GM23338 (cell line): ENCODE data around the gene PPM1E. TPM values are rescaled to one million over a fixed set of nuclear protein-coding genes. Genes with fewer than 3 reads are reported as not detected.

Source experiments
- ATAC-seq: fragments of 200-7000 bp; cut with Tn5 transposase; 3 replicates; pipeline ENCODE4 v1.9.1; 2020
- DNase-seq: peaks from one replicate; pipeline ENCODE4 v3.0.0-alpha.2; 2015; ENCODE audit warnings: low spot score
- H2AFZ ChIP-seq: fragments of 200-600 bp; sonication (generic); 2 replicates; pipeline ENCODE4 v1.8.0; 2016; ENCODE audit warnings: antibody characterized with exemption, mild to moderate bottlenecking, moderate library complexity
- H3F3A ChIP-seq: fragments of 200-600 bp; sonication (generic); replicated peaks from 2 replicates; pipeline ENCODE4 v1.8.0; 2017; ENCODE audit warnings: antibody characterized with exemption, mixed run types, low read depth
- H3K27ac ChIP-seq: fragments of 200-600 bp; sonication (generic); 2 replicates; pipeline ENCODE4 v1.6.1; 2016; ENCODE audit warnings: low read depth
- H3K27me3 ChIP-seq: fragments of 200-600 bp; sonication (generic); 2 replicates; pipeline ENCODE4 v1.8.0; 2016; ENCODE audit warnings: mild to moderate bottlenecking, mixed run types, moderate library complexity; ENCODE audit not compliant: insufficient read depth
- H3K36me3 ChIP-seq: fragments of 200-600 bp; sonication (generic); 2 replicates; pipeline ENCODE4 v1.8.0; 2016; ENCODE audit warnings: mild to moderate bottlenecking; ENCODE audit not compliant: insufficient read depth
- H3K4me1 ChIP-seq: fragments of 200-600 bp; sonication (generic); 2 replicates; pipeline ENCODE4 v1.8.0; 2016; ENCODE audit warnings: mild to moderate bottlenecking, moderate library complexity; ENCODE audit not compliant: insufficient read depth
- H3K4me2 ChIP-seq: fragments of 200-600 bp; sonication (generic); 2 replicates; pipeline ENCODE4 v1.7.1; 2017; ENCODE audit warnings: mixed run types
- H3K4me3 ChIP-seq: fragments of 200-600 bp; sonication (generic); 2 replicates; pipeline ENCODE4 v1.6.1; 2016; ENCODE audit warnings: mixed run types
- H3K79me2 ChIP-seq: fragments of 200-600 bp; sonication (generic); replicated peaks from 2 replicates; pipeline ENCODE4 v1.8.0; 2017; ENCODE audit warnings: mild to moderate bottlenecking; ENCODE audit not compliant: insufficient read depth
- H3K9me2 ChIP-seq: fragments of 200-600 bp; sonication (generic); 2 replicates; pipeline ENCODE4 v1.8.0; 2017; ENCODE audit not compliant: insufficient read depth
- H4K20me1 ChIP-seq: fragments of 200-600 bp; sonication (generic); replicated peaks from 2 replicates; pipeline ENCODE4 v1.8.0; 2017; ENCODE audit warnings: mild to moderate bottlenecking; ENCODE audit not compliant: insufficient read depth
- H3K27ac Mint-ChIP-seq: 2 replicates; pipeline ENCODE4 v1.8.0; 2020; ENCODE audit warnings: inconsistent platforms, mild to moderate bottlenecking, moderate library complexity, mixed read lengths
- H3K27me3 Mint-ChIP-seq: 3 replicates; pipeline ENCODE4 v1.8.0; 2022; ENCODE audit warnings: low read depth, mild to moderate bottlenecking, moderate library complexity, mixed read lengths, inconsistent platforms; ENCODE audit not compliant: insufficient read depth, poor library complexity
- H3K36me3 Mint-ChIP-seq: 3 replicates; pipeline ENCODE4 v1.8.0; 2021; ENCODE audit warnings: low read depth, mild to moderate bottlenecking, inconsistent platforms, moderate library complexity, mixed read lengths
- H3K4me1 Mint-ChIP-seq: 3 replicates; pipeline ENCODE4 v1.8.0; 2020; ENCODE audit warnings: mild to moderate bottlenecking, inconsistent platforms, mixed read lengths
- H3K4me3 Mint-ChIP-seq: 3 replicates; pipeline ENCODE4 v1.8.0; 2021; ENCODE audit warnings: moderate library complexity, mild to moderate bottlenecking, inconsistent platforms, mixed read lengths
- H3K9me3 Mint-ChIP-seq: 3 replicates; pipeline ENCODE4 v1.8.0; 2020; ENCODE audit warnings: moderate library complexity, mild to moderate bottlenecking, inconsistent platforms, mixed read lengths
- CTCF ChIP-seq, 2 experiments: fragments of 200-600 bp in 1 of 2; sonication (generic) in 1 of 2; conservative IDR thresholded peaks; 2 replicates each; pipeline versions ENCODE4 v1.5.1 to v1.6.1; 2016 to 2017; ENCODE audit warnings: antibody characterized with exemption in 2 of 2, low read depth in 2 of 2, mild to moderate bottlenecking in 2 of 2, moderate library complexity in 1 of 2
- ETS1 ChIP-seq: IDR thresholded peaks from 2 replicates; pipeline ENCODE4 v1.6.1; 2016; ENCODE audit warnings: antibody characterized with exemption
- EZH2 ChIP-seq: fragments of 200-600 bp; sonication (generic); IDR thresholded peaks from one replicate; pipeline ENCODE4 v1.8.0; 2017; ENCODE audit warnings: antibody characterized with exemption, mild to moderate bottlenecking, low read depth; ENCODE audit not compliant: unreplicated experiment
- EZH2phosphoT487 ChIP-seq: fragments of 200-600 bp; sonication (generic); IDR thresholded peaks from one replicate; pipeline ENCODE4 v1.8.1; 2018; ENCODE audit warnings: antibody characterized with exemption; ENCODE audit not compliant: unreplicated experiment
- NANOG ChIP-seq: IDR thresholded peaks from 2 replicates; pipeline ENCODE4 v1.6.1; 2016; ENCODE audit warnings: antibody characterized with exemption, borderline replicate concordance
- ZNF114 ChIP-seq: fragments of 250-450 bp; sonication (Bioruptor Pico); IDR thresholded peaks from 2 replicates; pipeline ENCODE4 v1.5.0; 2020; ENCODE audit warnings: mild to moderate bottlenecking, moderate library complexity
- ZNF462 ChIP-seq: fragments of 250-450 bp; sonication (Bioruptor Pico); IDR thresholded peaks from 2 replicates; pipeline ENCODE4 v1.5.0; 2020; ENCODE audit warnings: mild to moderate bottlenecking, moderate library complexity
- polyA plus RNA-seq: library from polyadenylated mRNA; unstranded; fragments of >200 nt; fragmentation: Nextera tagmentation; extraction: Ambion mirVana; gene quantifications from 2 replicates; pipeline ENCODE4 v1.2.1, GENCODE V29; 2016
- total RNA-seq: library from RNA; depleted of rRNA; stranded (reverse); fragments of >200 nt; shearing (Covaris generic); gene quantifications from 2 replicates; pipeline ENCODE4 v1.2.3, GENCODE V29; 2014
- TF ChIP-seq, protein P1 (sequence below): IDR thresholded peaks from one replicate; pipeline ENCODE4 v1.6.1; 2018; ENCODE audit warnings: antibody characterized with exemption; ENCODE audit not compliant: unreplicated experiment

Gene PPM1E
- total and polyA plus RNA-seq, 2 experiments from 2014 or later: 2.1 to 13.8 TPM

GRCh38 chr17:58918884-58919283 is 163.2 kb downstream of the PPM1E start (continued):
- TF ChIP-seq ZNF462 (CRISPR knock-in tag) (no peak), NANOG (no peak)
- TF ChIP-seq, protein P1, sequence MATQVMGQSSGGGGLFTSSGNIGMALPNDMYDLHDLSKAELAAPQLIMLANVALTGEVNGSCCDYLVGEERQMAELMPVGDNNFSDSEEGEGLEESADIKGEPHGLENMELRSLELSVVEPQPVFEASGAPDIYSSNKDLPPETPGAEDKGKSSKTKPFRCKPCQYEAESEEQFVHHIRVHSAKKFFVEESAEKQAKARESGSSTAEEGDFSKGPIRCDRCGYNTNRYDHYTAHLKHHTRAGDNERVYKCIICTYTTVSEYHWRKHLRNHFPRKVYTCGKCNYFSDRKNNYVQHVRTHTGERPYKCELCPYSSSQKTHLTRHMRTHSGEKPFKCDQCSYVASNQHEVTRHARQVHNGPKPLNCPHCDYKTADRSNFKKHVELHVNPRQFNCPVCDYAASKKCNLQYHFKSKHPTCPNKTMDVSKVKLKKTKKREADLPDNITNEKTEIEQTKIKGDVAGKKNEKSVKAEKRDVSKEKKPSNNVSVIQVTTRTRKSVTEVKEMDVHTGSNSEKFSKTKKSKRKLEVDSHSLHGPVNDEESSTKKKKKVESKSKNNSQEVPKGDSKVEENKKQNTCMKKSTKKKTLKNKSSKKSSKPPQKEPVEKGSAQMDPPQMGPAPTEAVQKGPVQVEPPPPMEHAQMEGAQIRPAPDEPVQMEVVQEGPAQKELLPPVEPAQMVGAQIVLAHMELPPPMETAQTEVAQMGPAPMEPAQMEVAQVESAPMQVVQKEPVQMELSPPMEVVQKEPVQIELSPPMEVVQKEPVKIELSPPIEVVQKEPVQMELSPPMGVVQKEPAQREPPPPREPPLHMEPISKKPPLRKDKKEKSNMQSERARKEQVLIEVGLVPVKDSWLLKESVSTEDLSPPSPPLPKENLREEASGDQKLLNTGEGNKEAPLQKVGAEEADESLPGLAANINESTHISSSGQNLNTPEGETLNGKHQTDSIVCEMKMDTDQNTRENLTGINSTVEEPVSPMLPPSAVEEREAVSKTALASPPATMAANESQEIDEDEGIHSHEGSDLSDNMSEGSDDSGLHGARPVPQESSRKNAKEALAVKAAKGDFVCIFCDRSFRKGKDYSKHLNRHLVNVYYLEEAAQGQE: no peak

DNA sequence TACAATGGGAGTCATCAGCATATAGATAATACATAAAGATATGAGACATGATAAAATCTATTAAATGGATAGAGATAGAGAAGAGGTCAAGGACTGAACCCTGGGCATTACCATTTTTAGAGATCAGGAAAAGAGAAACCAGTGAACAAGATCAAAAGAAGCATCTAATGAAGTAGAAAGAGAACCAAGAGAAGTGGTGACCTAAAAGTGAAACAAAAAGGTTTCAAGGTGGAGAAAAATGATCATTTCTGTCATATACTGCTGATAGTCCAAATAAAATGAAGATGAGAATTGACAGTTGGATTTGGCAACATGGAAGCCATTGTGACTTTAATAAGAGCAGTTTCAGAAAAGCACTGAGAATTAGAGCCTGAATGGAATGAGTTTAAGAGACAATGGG is 165.1 kb downstream of the PPM1E start:
- no peaks in the 10 kb centered on the region for H3K36me3 ChIP-seq
- H3K9me2 ChIP-seq: no peaks in the 10 kb centered on the region
- peaks cover 19% of the 10 kb centered on the region for H3K4me1 Mint-ChIP-seq
- H3K4me3 Mint-ChIP-seq: no peak overlapping the region
- H3K4me1 ChIP-seq: peaks cover 22% of the 10 kb centered on the region
- H3K27ac ChIP-seq: no peak overlapping the region
- H3K27me3 Mint-ChIP-seq: no peaks in the 10 kb centered on the region
- H3K4me3 ChIP-seq: no peak overlapping the region
- H3K36me3 Mint-ChIP-seq: peaks cover 4% of the 10 kb centered on the region; the same call in 2 of the 3 replicates
- DNase-seq: no peak
- H3K9me3 Mint-ChIP-seq: peaks cover 3% of the 10 kb centered on the region; the same call in 1 of the 3 replicates
- no peak overlapping the region for H2AFZ ChIP-seq
- H3K27me3 ChIP-seq: no peaks in the 10 kb centered on the region
- no peak for ATAC-seq
- H3K27ac Mint-ChIP-seq: no peak overlapping the region
- no peaks in the 10 kb centered on the region for H3K79me2 ChIP-seq
- H4K20me1 ChIP-seq: no peaks in the 10 kb centered on the region
- no peaks in the 10 kb centered on the region for H3F3A ChIP-seq
- no peak overlapping the region for H3K4me2 ChIP-seq
- no peak for TF ChIP-seq EZH2
- no peak for TF ChIP-seq CTCF (conservative IDR thresholded peaks at IDR 0.05; ENCODE audit: low read depth in 2 of 2)
- no peak for TF ChIP-seq ZNF114
- no peak for TF ChIP-seq ETS1
- TF ChIP-seq, protein P1: no peak
- no peak for TF ChIP-seq EZH2phosphoT487
